NCI-H510A treated with DMSO at 0.1 percent for 48 hours (cell line): ENCODE data around the gene DNAH17.

Experiments
- DNase-seq: peaks from one replicate; lab custom pipeline; 2025; lab: John Stamatoyannopoulos, UW

DNAH17 gene

GRCh38 chr17:78428836-78429617, 148.2 kb downstream of the DNAH17 start:
- no peak for DNase-seq

GRCh38 chr17:78428025-78428575, 149.1 kb downstream of the DNAH17 start:
- no peak for DNase-seq

- no peak for DNase-seq
These were observed 150.1 kb downstream of the DNAH17 start for GRCh38 chr17:78427140-78427539.

- no peak for DNase-seq
These were observed 150.8 kb downstream of the DNAH17 start for GRCh38 chr17:78426293-78426879.

- DNase-seq, result no peak
These were observed 151.8 kb downstream of the DNAH17 start for GRCh38 chr17:78425429-78425828.

GRCh38 chr17:78423961-78424675, 153.1 kb downstream of the DNAH17 start:
- no peak for DNase-seq

GRCh38 chr17:78422872-78423588, 154.2 kb downstream of the DNAH17 start:
- DNase-seq, result no peak

- no peak for DNase-seq
These were observed 155.0 kb downstream of the DNAH17 start for GRCh38 chr17:78422267-78422605.

- DNase-seq, result peak; percentile 66
These were observed 155.5 kb downstream of the DNAH17 start for GRCh38 chr17:78421534-78422266.

GRCh38 chr17:78421084-78421533, 156.1 kb downstream of the DNAH17 start:
- DNase-seq, result no peak

- DNase-seq, result no peak
These were observed 157.0 kb downstream of the DNAH17 start for GRCh38 chr17:78419970-78420815.

- DNase-seq, result no peak
These were observed 158.7 kb downstream of the DNAH17 start for GRCh38 chr17:78418326-78419026.

- DNase-seq, result no peak
These were observed 159.7 kb downstream of the DNAH17 start for GRCh38 chr17:78417531-78417909.

GRCh38 chr17:78416791-78417530, 160.2 kb downstream of the DNAH17 start:
- DNase-seq, result no peak

- no peak for DNase-seq
These were observed 161.1 kb downstream of the DNAH17 start for GRCh38 chr17:78415821-78416711.

GRCh38 chr17:78414178-78415162, 162.7 kb downstream of the DNAH17 start:
- no peak for DNase-seq

- no peak for DNase-seq
These were observed 164.8 kb downstream of the DNAH17 start for GRCh38 chr17:78412403-78412802.
